Astrocyte (in vitro differentiated cells and primary cell): ENCODE data around the gene FDX2. TPM values are rescaled to one million over a fixed set of nuclear protein-coding genes. Genes with fewer than 3 reads are reported as not detected.

Source experiments
- DNase-seq: peaks from one replicate; pipeline ENCODE4 v3.0.0-alpha.2; 2010; ENCODE audit warnings: low read depth
- FAIRE-seq: peaks from 2 replicates; lab custom pipeline; 2011; peaks lifted over from hg19 to GRCh38; lab: Jason Lieb, UNC
- H2AFZ ChIP-seq: 2 replicates; pipeline ENCODE4 v1.6.0; 2012; ENCODE audit warnings: low read depth, low read length, inconsistent platforms
- H3K27ac ChIP-seq: 2 replicates; pipeline ENCODE4 v1.5.1; 2011; ENCODE audit warnings: low read depth, low read length, inconsistent platforms
- H3K27me3 ChIP-seq: 2 replicates; pipeline ENCODE4 v1.6.0; 2011; ENCODE audit warnings: low read length, inconsistent platforms; ENCODE audit not compliant: insufficient read depth
- H3K36me3 ChIP-seq: 2 replicates; pipeline ENCODE4 v1.5.1; 2011; ENCODE audit warnings: low read length, inconsistent platforms; ENCODE audit not compliant: insufficient read depth
- H3K4me1 ChIP-seq: 2 replicates; pipeline ENCODE4 v1.5.1; 2011; ENCODE audit warnings: low read length, inconsistent platforms; ENCODE audit not compliant: insufficient read depth
- H3K4me2 ChIP-seq: 2 replicates; pipeline ENCODE4 v1.6.0; 2012; ENCODE audit warnings: low read length, inconsistent platforms
- H3K4me3 ChIP-seq: 2 replicates; pipeline ENCODE4 v1.5.1; 2011; ENCODE audit warnings: low read depth, mild to moderate bottlenecking, low read length, inconsistent platforms; ENCODE audit not compliant: insufficient read depth
- H3K79me2 ChIP-seq: 2 replicates; pipeline ENCODE4 v1.6.0; 2012; ENCODE audit warnings: mild to moderate bottlenecking, low read length, inconsistent platforms; ENCODE audit not compliant: insufficient read depth
- H3K9ac ChIP-seq: 2 replicates; pipeline ENCODE4 v1.6.0; 2012; ENCODE audit warnings: mild to moderate bottlenecking, low read length, inconsistent platforms
- H3K9me3 ChIP-seq: 2 replicates; pipeline ENCODE4 v1.5.1; 2012; ENCODE audit warnings: low read depth, mild to moderate bottlenecking, low read length, inconsistent platforms; ENCODE audit not compliant: insufficient read depth
- H4K20me1 ChIP-seq: 2 replicates; pipeline ENCODE4 v1.6.0; 2012; ENCODE audit warnings: low read length, inconsistent platforms; ENCODE audit not compliant: insufficient read depth
- H3K27ac Mint-ChIP-seq: one replicate; pipeline ENCODE4 v1.8.0; 2021; ENCODE audit warnings: mild to moderate bottlenecking, mixed read lengths; ENCODE audit not compliant: unreplicated experiment
- H3K27me3 Mint-ChIP-seq: one replicate; pipeline ENCODE4 v1.8.0; 2021; ENCODE audit warnings: low read depth, mixed read lengths; ENCODE audit not compliant: unreplicated experiment
- H3K36me3 Mint-ChIP-seq: one replicate; pipeline ENCODE4 v1.8.0; 2021; ENCODE audit warnings: low read depth, mixed read lengths; ENCODE audit not compliant: unreplicated experiment
- H3K4me1 Mint-ChIP-seq: one replicate; pipeline ENCODE4 v1.8.0; 2021; ENCODE audit warnings: low read depth, mixed read lengths; ENCODE audit not compliant: unreplicated experiment
- H3K4me3 Mint-ChIP-seq: one replicate; pipeline ENCODE4 v1.8.0; 2021; ENCODE audit warnings: mild to moderate bottlenecking, moderate library complexity, mixed read lengths; ENCODE audit not compliant: unreplicated experiment
- H3K9me3 Mint-ChIP-seq: one replicate; pipeline ENCODE4 v1.8.0; 2021; ENCODE audit warnings: mild to moderate bottlenecking, mixed read lengths; ENCODE audit not compliant: unreplicated experiment
- EZH2 ChIP-seq: IDR thresholded peaks from 2 replicates; pipeline ENCODE4 v1.6.1; 2012; ENCODE audit warnings: mild to moderate bottlenecking, low read length, inconsistent platforms; ENCODE audit not compliant: insufficient read depth
- total RNA-seq: library from RNA; stranded (reverse); gene quantifications from 2 replicates; pipeline ENCODE4 v1.2.1, GENCODE V29; 2021
- TF ChIP-seq, protein P1 (sequence below): IDR thresholded peaks from 2 replicates; pipeline ENCODE4 v1.5.1; 2011; ENCODE audit warnings: low read depth, mild to moderate bottlenecking, inconsistent platforms, low read length, moderate library complexity; ENCODE audit not compliant: insufficient read depth

The FDX2 gene
- total RNA-seq, 1 donor from 2014 or later: 24.4 TPM

DNA sequence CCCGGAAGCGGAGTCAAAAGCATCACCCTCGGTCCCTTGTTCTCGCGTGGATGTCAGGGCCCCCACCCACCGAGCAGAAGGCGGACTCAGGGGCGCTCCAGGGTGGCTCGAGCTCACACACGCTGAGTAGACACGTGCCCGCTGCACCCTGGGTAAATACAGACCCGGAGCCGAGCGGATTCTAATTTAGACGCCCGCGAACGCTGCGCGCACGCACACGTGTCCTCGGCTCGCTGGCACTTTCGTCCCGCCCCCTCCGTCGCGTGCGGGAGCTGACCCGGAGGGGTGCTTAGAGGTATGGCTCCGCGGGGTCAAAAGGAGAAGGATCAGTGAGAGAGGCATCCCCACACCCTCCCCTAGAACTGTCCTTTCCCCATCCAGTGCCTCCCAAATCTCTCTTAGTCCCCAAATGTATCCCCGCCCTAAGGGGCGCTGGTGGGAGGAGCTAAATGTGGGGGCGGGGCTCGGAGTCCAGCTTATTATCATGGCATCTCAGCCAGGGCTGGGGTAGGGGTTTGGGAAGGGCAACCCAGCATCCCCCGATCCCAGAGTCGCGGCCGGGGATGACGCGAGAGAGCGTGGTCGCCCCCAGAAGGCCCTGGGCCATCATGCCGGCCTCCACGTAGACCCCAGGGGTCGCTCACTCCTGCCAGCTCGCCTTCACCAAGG is 26.5 kb downstream of the FDX2 start:
- peaks cover 32% of the 10 kb centered on the region for H3K4me1 ChIP-seq
- Mint-ChIP-seq H3K4me1 (peaks cover 5% of the 10 kb centered on the region), H3K27ac (no peak overlapping the region), H3K9me3 (peaks cover 23% of the 10 kb centered on the region), H3K4me3 (no peak overlapping the region), H3K36me3 (peaks cover 2% of the 10 kb centered on the region), H3K27me3 (peaks cover 81% of the 10 kb centered on the region)
- TF ChIP-seq, protein P1, sequence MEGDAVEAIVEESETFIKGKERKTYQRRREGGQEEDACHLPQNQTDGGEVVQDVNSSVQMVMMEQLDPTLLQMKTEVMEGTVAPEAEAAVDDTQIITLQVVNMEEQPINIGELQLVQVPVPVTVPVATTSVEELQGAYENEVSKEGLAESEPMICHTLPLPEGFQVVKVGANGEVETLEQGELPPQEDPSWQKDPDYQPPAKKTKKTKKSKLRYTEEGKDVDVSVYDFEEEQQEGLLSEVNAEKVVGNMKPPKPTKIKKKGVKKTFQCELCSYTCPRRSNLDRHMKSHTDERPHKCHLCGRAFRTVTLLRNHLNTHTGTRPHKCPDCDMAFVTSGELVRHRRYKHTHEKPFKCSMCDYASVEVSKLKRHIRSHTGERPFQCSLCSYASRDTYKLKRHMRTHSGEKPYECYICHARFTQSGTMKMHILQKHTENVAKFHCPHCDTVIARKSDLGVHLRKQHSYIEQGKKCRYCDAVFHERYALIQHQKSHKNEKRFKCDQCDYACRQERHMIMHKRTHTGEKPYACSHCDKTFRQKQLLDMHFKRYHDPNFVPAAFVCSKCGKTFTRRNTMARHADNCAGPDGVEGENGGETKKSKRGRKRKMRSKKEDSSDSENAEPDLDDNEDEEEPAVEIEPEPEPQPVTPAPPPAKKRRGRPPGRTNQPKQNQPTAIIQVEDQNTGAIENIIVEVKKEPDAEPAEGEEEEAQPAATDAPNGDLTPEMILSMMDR: no peak
- TF ChIP-seq EZH2: peak; percentile 35
- H3K9me3 ChIP-seq: peaks cover 7% of the 10 kb centered on the region
- no peaks in the 10 kb centered on the region for H3K79me2 ChIP-seq
- peak overlapping the region; percentile 36 for H3K4me3 ChIP-seq
- H3K4me2 ChIP-seq: peak overlapping the region; percentile 82
- no peaks in the 10 kb centered on the region for H3K36me3 ChIP-seq
- peak overlapping the region; percentile 60 for H2AFZ ChIP-seq
- peaks cover 16% of the 10 kb centered on the region for H4K20me1 ChIP-seq
- H3K9ac ChIP-seq: no peak overlapping the region
- H3K27ac ChIP-seq: no peak overlapping the region
- DNase-seq (no peak), FAIRE-seq (no peak)
- H3K27me3 ChIP-seq: peaks cover 57% of the 10 kb centered on the region

DNA sequence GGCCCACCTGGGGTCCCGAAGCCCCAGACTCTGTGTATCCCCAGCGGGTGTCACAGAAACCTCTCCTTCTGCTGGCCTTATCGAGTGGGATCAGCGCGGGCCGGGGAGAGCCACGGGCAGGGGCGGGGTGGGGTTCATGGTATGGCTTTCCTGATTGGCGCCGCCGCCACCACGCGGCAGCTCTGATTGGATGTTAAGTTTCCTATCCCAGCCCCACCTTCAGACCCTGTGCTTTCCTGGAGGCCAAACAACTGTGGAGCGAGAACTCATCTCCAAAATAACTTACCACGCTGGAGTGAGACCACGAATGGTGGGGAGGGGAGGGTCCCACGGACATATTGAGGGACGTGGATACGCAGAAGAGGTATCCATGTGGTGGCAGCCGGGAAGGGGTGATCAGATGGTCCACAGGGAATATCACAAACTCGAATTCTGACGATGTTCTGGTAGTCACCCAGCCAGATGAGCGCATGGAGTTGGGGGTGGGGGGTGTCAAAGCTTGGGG is 27.1 kb downstream of the FDX2 start:
- peaks cover 23% of the 10 kb centered on the region for H3K9me3 Mint-ChIP-seq
- H3K27ac Mint-ChIP-seq: no peak overlapping the region
- DNase-seq (no peak), FAIRE-seq (no peak)
- Histone ChIP-seq H3K9ac (no peak overlapping the region), H3K4me2 (peak overlapping the region; percentile 82), H3K27ac (no peak overlapping the region), H2AFZ (peak overlapping the region; percentile 60), H3K4me3 (peak overlapping the region; percentile 36), H3K36me3 (no peaks in the 10 kb centered on the region), H3K4me1 (peaks cover 32% of the 10 kb centered on the region), H3K27me3 (peaks cover 51% of the 10 kb centered on the region), H3K79me2 (no peaks in the 10 kb centered on the region), H4K20me1 (peaks cover 16% of the 10 kb centered on the region), H3K9me3 (peaks cover 7% of the 10 kb centered on the region)
- peak overlapping the region; percentile 20 for H3K4me3 Mint-ChIP-seq
- no peak for TF ChIP-seq EZH2
- TF ChIP-seq, protein P1: no peak
- H3K27me3 Mint-ChIP-seq: peaks cover 76% of the 10 kb centered on the region
- H3K4me1 Mint-ChIP-seq: peaks cover 5% of the 10 kb centered on the region
- peaks cover 2% of the 10 kb centered on the region for H3K36me3 Mint-ChIP-seq
